Neuronal stem cell (in vitro differentiated cells): ENCODE measurements around the gene DZIP1L.

Experiments used
- DNase-seq: peaks from one replicate; pipeline ENCODE4 v3.0.0-alpha.2; 2013; ENCODE audit warnings: low spot score
- H2AFZ ChIP-seq: one replicate; pipeline ENCODE4 v1.6.1; 2013; ENCODE audit warnings: mild to moderate bottlenecking, low read length, inconsistent platforms
- H2AK5ac ChIP-seq: 2 replicates; pipeline ENCODE4 v1.6.1; 2013; ENCODE audit warnings: low read depth, mild to moderate bottlenecking, inconsistent platforms, low read length, moderate library complexity, mixed read lengths
- H2BK120ac ChIP-seq: 2 replicates; pipeline ENCODE4 v1.6.1; 2013; ENCODE audit warnings: low read depth, mild to moderate bottlenecking, inconsistent platforms, low read length, moderate library complexity, mixed read lengths
- H2BK12ac ChIP-seq: one replicate; pipeline ENCODE4 v1.6.1; 2013; ENCODE audit warnings: low read length, inconsistent platforms
- H2BK15ac ChIP-seq: 2 replicates; pipeline ENCODE4 v1.6.1; 2013; ENCODE audit warnings: mild to moderate bottlenecking, low read length, inconsistent platforms, mixed read lengths
- H2BK5ac ChIP-seq: one replicate; pipeline ENCODE4 v1.6.1; 2013; ENCODE audit warnings: inconsistent platforms, mild to moderate bottlenecking, low read length, moderate library complexity
- H3K14ac ChIP-seq: one replicate; pipeline ENCODE4 v1.6.1; 2013; ENCODE audit warnings: low read length, inconsistent platforms
- H3K18ac ChIP-seq: 2 replicates; pipeline ENCODE4 v1.6.1; 2013; ENCODE audit warnings: low read length, inconsistent platforms
- H3K23ac ChIP-seq: 2 replicates; pipeline ENCODE4 v1.6.1; 2013; ENCODE audit warnings: low read depth, mild to moderate bottlenecking, mixed read lengths, low read length, inconsistent platforms; ENCODE audit not compliant: poor library complexity
- H3K27ac ChIP-seq: replicated peaks from 3 replicates; pipeline ENCODE4 v1.5.1; 2013; ENCODE audit warnings: low read length, inconsistent platforms
- H3K27me3 ChIP-seq, 3 experiments: 2 replicates each; pipeline ENCODE4 v1.6.1; 2013; ENCODE audit warnings: low read length in 3 of 3, mild to moderate bottlenecking in 2 of 3, inconsistent platforms in 1 of 3, low read depth in 1 of 3, mixed read lengths in 1 of 3, moderate library complexity in 1 of 3; ENCODE audit not compliant: control insufficient read depth in 3 of 3, insufficient read depth in 3 of 3
- H3K36me3 ChIP-seq, 2 donors: replicated peaks in 1 of 2; 2 replicates each; pipeline ENCODE4 v1.6.1; 2013; ENCODE audit warnings: low read length in 2 of 2; ENCODE audit not compliant: control insufficient read depth in 2 of 2, insufficient read depth in 2 of 2
- H3K4ac ChIP-seq: 2 replicates; pipeline ENCODE4 v1.6.1; 2013; ENCODE audit warnings: inconsistent platforms, mild to moderate bottlenecking, low read length, moderate library complexity
- H3K4me1 ChIP-seq, 2 donors: 1 replicate in 1 of 2; 2 replicates in 1 of 2; pipeline ENCODE4 v1.6.1; 2013; ENCODE audit warnings: low read length in 2 of 2, low read depth in 1 of 2; ENCODE audit not compliant: control insufficient read depth in 2 of 2, insufficient read depth in 1 of 2
- H3K4me2 ChIP-seq: one replicate; pipeline ENCODE4 v1.6.1; 2013; ENCODE audit warnings: mild to moderate bottlenecking, low read length, inconsistent platforms; ENCODE audit not compliant: insufficient read depth, poor library complexity, severe bottlenecking
- H3K4me3 ChIP-seq, 2 donors: 2 replicates each; pipeline ENCODE4 v1.5.1; 2013; ENCODE audit warnings: low read length in 2 of 2, mild to moderate bottlenecking in 2 of 2, inconsistent platforms in 1 of 2, moderate library complexity in 1 of 2
- H3K79me1 ChIP-seq: one replicate; pipeline ENCODE4 v1.6.1; 2013; ENCODE audit warnings: low read depth, mild to moderate bottlenecking, inconsistent platforms, low read length, moderate library complexity
- H3K9ac ChIP-seq: one replicate; pipeline ENCODE4 v1.6.1; 2013; ENCODE audit warnings: mild to moderate bottlenecking, low read depth, low read length, inconsistent platforms; ENCODE audit not compliant: poor library complexity
- H3K9me3 ChIP-seq, 2 donors: replicated peaks in 1 of 2; 2 replicates each; pipeline versions ENCODE3 to v1.6.1; 2013; ENCODE audit warnings: low read length in 2 of 2, mild to moderate bottlenecking in 2 of 2, inconsistent platforms in 1 of 2, low read depth in 1 of 2, mixed read lengths in 1 of 2, moderate library complexity in 1 of 2; ENCODE audit not compliant: control insufficient read depth in 2 of 2, insufficient read depth in 1 of 2
- H4K8ac ChIP-seq: one replicate; pipeline ENCODE4 v1.6.1; 2013; ENCODE audit warnings: low read depth, mild to moderate bottlenecking, inconsistent platforms, low read length, moderate library complexity
- H4K91ac ChIP-seq: one replicate; pipeline ENCODE4 v1.6.1; 2013; ENCODE audit warnings: low read length, low read depth, mild to moderate bottlenecking, inconsistent platforms; ENCODE audit not compliant: poor library complexity
- WGBS, 2 donors: extraction: QIAGEN DNeasy Blood & Tissue Kit; methylation state at CpG; one replicate each; pipeline ENCODE4 v1.1.7; 2013; ENCODE audit warnings: missing lambda C conversion rate in 2 of 2, mixed read lengths in 1 of 2; ENCODE audit not compliant: insufficient read length in 2 of 2, insufficient replicate concordance in 1 of 2; ENCODE audit errors: extremely low coverage in 2 of 2; 5-methylcytosine and 5-hydroxymethylcytosine counted together

The DZIP1L gene

GRCh38 chr3:138082992-138083386, 32.4 kb downstream of the DZIP1L start:
- Histone ChIP-seq H3K4me3 (no peak overlapping the region), H2AFZ (no peak overlapping the region), H3K27ac (no peak overlapping the region), H3K27me3 (no peaks in the 10 kb centered on the region), H4K8ac (no peak overlapping the region), H3K4me2 (no peak overlapping the region), H2BK120ac (no peak overlapping the region), H3K9me3 (peaks cover 2 to 7% of the 10 kb centered on the region in 2 donors), H3K4me1 (no peaks in the 10 kb centered on the region), H2BK5ac (no peak overlapping the region), H2BK15ac (no peak overlapping the region), H2BK12ac (no peak overlapping the region), H3K23ac (no peak overlapping the region), H3K9ac (no peak overlapping the region), H2AK5ac (no peak overlapping the region), H3K36me3 (peaks cover 36 to 87% of the 10 kb centered on the region in 2 donors), H3K79me1 (no peaks in the 10 kb centered on the region), H3K18ac (no peak overlapping the region), H4K91ac (no peak overlapping the region), H3K4ac (no peak overlapping the region), H3K14ac (no peak overlapping the region)
- DNase-seq: no peak

GRCh38 chr3:138082085-138082991, 33.1 kb downstream of the DZIP1L start:
- Histone ChIP-seq H3K9ac (no peak overlapping the region), H2AK5ac (no peak overlapping the region), H3K27me3 (no peaks in the 10 kb centered on the region), H3K79me1 (no peaks in the 10 kb centered on the region), H3K14ac (no peak overlapping the region), H2BK12ac (no peak overlapping the region), H2AFZ (no peak overlapping the region), H2BK15ac (no peak overlapping the region), H3K23ac (no peak overlapping the region), H4K91ac (no peak overlapping the region), H2BK120ac (no peak overlapping the region), H4K8ac (no peak overlapping the region), H3K27ac (no peak overlapping the region), H3K4me1 (no peaks in the 10 kb centered on the region), H3K4me3 (no peak overlapping the region), H3K4ac (no peak overlapping the region), H3K9me3 (peaks cover 2 to 5% of the 10 kb centered on the region in 2 donors), H3K18ac (no peak overlapping the region), H2BK5ac (no peak overlapping the region), H3K4me2 (no peak overlapping the region), H3K36me3 (peaks cover 36 to 87% of the 10 kb centered on the region in 2 donors)
- WGBS, 2 donors: no CpG with 5 or more reads among the region's 8 CpGs
- no peak for DNase-seq

GRCh38 chr3:138081371-138082084, 33.9 kb downstream of the DZIP1L start:
- Histone ChIP-seq H3K18ac (no peak overlapping the region), H3K9ac (no peak overlapping the region), H3K4me2 (no peak overlapping the region), H2BK15ac (no peak overlapping the region), H3K14ac (no peak overlapping the region), H3K79me1 (no peaks in the 10 kb centered on the region), H3K4me3 (no peak overlapping the region), H3K23ac (no peak overlapping the region), H2BK120ac (no peak overlapping the region), H3K4me1 (no peaks in the 10 kb centered on the region), H4K91ac (no peak overlapping the region), H2BK12ac (no peak overlapping the region), H3K27me3 (no peaks in the 10 kb centered on the region), H2AK5ac (no peak overlapping the region), H3K27ac (no peak overlapping the region), H2BK5ac (no peak overlapping the region), H3K9me3 (peaks cover under 1 to 4% of the 10 kb centered on the region in 2 donors), H3K4ac (no peak overlapping the region), H3K36me3 (peaks cover 36 to 87% of the 10 kb centered on the region in 2 donors), H4K8ac (no peak overlapping the region), H2AFZ (no peak overlapping the region)
- DNase-seq: no peak
- WGBS, 2 donors: no CpG with 5 or more reads among the region's 5 CpGs

- H2BK5ac ChIP-seq: no peak overlapping the region
- H3K36me3 ChIP-seq: peaks cover 35 to 95% of the 10 kb centered on the region in 2 donors
- no peak overlapping the region for H3K9ac ChIP-seq
- no peaks in the 10 kb centered on the region for H3K4me1 ChIP-seq
- no CpG with 5 or more reads among the region's 5 CpGs for WGBS, 2 donors
- H2BK15ac ChIP-seq: no peak overlapping the region
- H3K14ac ChIP-seq: no peak overlapping the region
- no peak overlapping the region for H3K18ac ChIP-seq
- H3K23ac ChIP-seq: no peak overlapping the region
- H3K9me3 ChIP-seq: peaks cover 0 to 3% of the 10 kb centered on the region in 2 donors
- H3K27me3 ChIP-seq: no peaks in the 10 kb centered on the region
- no peak overlapping the region for H3K4me2 ChIP-seq
- no peak overlapping the region for H2BK12ac ChIP-seq
- no peak for DNase-seq
- no peak overlapping the region for H4K8ac ChIP-seq
- no peak overlapping the region for H3K4me3 ChIP-seq
- no peak overlapping the region for H3K4ac ChIP-seq
- H2AFZ ChIP-seq: no peak overlapping the region
- H3K79me1 ChIP-seq: no peaks in the 10 kb centered on the region
- no peak overlapping the region for H2BK120ac ChIP-seq
- H4K91ac ChIP-seq: no peak overlapping the region
- H3K27ac ChIP-seq: no peak overlapping the region
- no peak overlapping the region for H2AK5ac ChIP-seq
These were observed 35.5 kb downstream of the DZIP1L start for GRCh38 chr3:138079901-138080300.
